AG10803 (cell line): ENCODE results near the gene FBF1.
"Not testable (repeated sequence)": the region's sequence is repeated elsewhere in the genome, so short reads cannot be mapped to it uniquely, and the experiment has no call there.

ENCODE experiments used
- DNase-seq: peaks from one replicate; pipeline ENCODE4 v3.0.0; 2010; ENCODE audit warnings: low read depth
- H3K4me3 ChIP-seq: 2 replicates; pipeline ENCODE4 v1.5.1; 2011; ENCODE audit warnings: mild to moderate bottlenecking, low read length, control low read depth
- TF ChIP-seq, protein P1 (sequence below): conservative IDR thresholded peaks from 2 replicates; pipeline ENCODE4 v1.5.1; 2011; ENCODE audit warnings: mild to moderate bottlenecking, low read length, control low read depth, inconsistent platforms

Gene FBF1

DNA sequence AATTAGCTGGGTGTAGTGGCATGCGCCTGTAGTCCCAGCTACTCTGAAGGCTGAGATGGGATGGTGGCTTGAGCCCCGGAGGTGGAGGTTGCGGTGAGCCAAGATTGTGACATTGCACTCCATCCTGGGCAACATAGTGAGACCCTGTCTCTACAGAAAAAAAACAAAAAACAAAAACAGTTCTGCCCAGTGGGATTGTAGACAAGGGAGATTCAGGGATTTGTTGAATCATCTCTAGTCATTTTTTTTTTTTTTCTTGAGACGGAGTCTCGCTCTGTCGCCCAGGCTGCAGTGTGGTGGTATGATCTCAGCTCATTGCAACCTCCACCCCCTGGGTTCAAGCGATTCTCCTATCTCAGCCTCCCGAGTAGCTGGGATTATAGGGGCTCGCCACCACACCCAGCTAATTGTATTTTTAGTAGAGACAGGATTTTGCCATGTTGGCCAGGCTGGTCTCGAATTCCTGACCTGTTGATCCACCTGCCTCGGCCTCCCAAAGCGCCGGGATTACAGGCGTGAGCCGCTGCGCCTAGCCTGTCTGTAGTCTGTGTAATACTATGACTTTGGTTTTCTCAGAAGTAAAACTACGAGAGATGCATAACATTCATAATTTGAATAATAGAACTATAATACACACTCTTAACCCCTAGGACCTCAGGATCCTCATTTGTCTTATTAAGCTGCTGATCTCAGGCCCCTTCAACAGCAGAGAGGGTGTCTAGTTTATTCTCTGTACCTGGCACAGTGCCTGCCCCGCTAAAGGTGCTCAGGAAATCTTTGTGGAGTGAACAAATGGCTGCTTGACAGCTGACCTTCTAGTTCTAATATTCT lies 39.6 kb upstream of the FBF1 start:
- peak; percentile 24 for DNase-seq
- peak overlapping the region; percentile 92 for H3K4me3 ChIP-seq

GRCh38 chr17:75979705-75980187 lies 38.9 kb upstream of the FBF1 start:
- TF ChIP-seq, protein P1, sequence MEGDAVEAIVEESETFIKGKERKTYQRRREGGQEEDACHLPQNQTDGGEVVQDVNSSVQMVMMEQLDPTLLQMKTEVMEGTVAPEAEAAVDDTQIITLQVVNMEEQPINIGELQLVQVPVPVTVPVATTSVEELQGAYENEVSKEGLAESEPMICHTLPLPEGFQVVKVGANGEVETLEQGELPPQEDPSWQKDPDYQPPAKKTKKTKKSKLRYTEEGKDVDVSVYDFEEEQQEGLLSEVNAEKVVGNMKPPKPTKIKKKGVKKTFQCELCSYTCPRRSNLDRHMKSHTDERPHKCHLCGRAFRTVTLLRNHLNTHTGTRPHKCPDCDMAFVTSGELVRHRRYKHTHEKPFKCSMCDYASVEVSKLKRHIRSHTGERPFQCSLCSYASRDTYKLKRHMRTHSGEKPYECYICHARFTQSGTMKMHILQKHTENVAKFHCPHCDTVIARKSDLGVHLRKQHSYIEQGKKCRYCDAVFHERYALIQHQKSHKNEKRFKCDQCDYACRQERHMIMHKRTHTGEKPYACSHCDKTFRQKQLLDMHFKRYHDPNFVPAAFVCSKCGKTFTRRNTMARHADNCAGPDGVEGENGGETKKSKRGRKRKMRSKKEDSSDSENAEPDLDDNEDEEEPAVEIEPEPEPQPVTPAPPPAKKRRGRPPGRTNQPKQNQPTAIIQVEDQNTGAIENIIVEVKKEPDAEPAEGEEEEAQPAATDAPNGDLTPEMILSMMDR: no peak
- H3K4me3 ChIP-seq: peak overlapping the region; percentile 92
- DNase-seq: peak; percentile 83

More for the DNA sequence above, 39.6 kb upstream of the FBF1 start:
- TF ChIP-seq, protein P1: no peak

DNA sequence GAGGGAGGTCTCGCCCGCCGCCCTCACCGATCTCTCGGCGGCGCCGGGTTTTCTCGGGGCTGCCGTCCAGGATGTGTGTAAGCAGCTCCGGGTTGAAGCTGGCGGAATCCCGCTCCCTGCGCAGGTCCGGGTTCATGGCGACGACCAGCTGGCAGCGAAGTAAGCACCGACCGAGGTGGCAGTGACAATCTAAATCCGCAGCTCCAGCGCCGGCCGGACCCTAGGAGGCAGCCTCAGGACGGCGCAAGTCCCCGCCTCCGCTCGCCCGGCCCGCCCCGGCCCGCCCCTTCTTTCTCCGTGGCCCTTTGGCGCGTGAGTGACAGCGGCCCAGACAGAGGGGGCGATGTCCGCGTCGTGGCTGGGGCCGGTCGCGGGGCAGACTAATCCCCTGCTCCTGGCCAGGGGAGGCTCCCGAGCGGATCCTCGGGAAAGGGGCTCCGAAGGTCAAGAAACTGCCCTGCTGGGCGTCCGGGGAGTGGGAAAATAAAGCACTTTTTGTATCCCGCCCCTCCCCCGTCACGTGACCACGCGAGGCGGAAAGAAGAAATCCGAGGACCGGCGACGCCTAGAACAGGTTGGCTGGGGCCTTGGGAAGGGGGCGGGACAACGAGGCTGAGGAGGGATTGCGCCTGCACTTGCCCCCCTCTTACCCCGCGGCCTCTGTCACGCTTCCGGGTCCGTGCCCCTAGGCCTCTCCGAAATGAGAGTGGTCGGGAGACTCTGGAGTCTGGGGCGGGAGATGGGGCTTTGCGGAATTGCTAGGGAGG lies 38.3 kb upstream of the FBF1 start, which contains the start of the genes ACOX1 and TEN1:
TSS of gene ACOX1 (minus strand) at position 229 of the 767 bp plus-strand sequence. CDS start at position 136, 93 bp downstream.
TSS of gene TEN1 (plus strand) at position 303 of the 767 bp plus-strand sequence. CDS start 6,953 bp downstream, outside the sequence.
- peak; percentile 97 for DNase-seq
- TF ChIP-seq, protein P1: peak; percentile 29
- peak within 1 kb of the TSS; percentile 92 for H3K4me3 ChIP-seq

DNA sequence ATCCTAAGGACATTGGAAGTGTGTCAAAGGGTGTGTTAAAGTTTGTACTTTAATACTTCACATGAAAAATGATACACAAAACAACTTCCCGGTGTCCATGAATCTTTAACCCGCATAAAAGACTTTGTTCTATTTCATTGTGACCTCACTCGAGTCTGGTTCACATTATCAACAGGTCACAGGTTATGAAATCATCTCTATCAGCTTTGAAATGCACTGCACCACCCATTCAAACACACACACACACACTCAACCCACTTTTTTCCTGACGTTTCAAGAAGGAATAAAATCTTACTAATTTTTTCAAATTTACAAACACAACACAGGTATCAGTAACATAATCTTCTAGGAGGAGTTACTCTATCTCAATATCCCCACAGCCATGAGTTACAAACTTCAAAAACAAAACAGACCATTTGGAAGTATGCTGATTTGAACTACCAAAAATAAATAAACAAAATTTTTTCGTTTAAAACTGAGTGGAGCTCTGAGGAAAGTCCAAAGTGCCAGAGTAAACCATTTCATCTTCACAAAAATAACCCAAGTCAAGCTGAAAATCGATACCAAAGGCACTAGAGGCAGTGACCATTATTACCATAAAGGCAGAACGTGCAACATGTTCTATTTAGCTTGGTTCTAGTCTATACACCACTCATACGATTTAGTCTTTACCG lies 35.5 kb upstream of the FBF1 start:
- TF ChIP-seq, protein P1: no peak
- peak overlapping the region; percentile 18 for H3K4me3 ChIP-seq
- peak; percentile 40 for DNase-seq

- TF ChIP-seq, protein P1: no peak
- H3K4me3 ChIP-seq: peak overlapping the region; percentile 18
- no peak for DNase-seq
Measured at GRCh38 chr17:75975757-75976174, 34.9 kb upstream of the FBF1 start.

- not testable (repeated sequence) for H3K4me3 ChIP-seq, DNase-seq
Measured at GRCh38 chr17:75975187-75975586, 34.3 kb upstream of the FBF1 start.

- no peak overlapping the region for H3K4me3 ChIP-seq
- no peak for DNase-seq
- TF ChIP-seq, protein P1: no peak
Measured at GRCh38 chr17:75970626-75971025, 29.8 kb upstream of the FBF1 start.
